Measurements from ENCODE around the gene LMAN1. TPM values are rescaled to one million over a fixed set of nuclear protein-coding genes. Genes with fewer than 3 reads are reported as not detected.

LMAN1 gene
- total RNA-seq, 1 experiment from 2014 or later = 77.3 TPM

DNA sequence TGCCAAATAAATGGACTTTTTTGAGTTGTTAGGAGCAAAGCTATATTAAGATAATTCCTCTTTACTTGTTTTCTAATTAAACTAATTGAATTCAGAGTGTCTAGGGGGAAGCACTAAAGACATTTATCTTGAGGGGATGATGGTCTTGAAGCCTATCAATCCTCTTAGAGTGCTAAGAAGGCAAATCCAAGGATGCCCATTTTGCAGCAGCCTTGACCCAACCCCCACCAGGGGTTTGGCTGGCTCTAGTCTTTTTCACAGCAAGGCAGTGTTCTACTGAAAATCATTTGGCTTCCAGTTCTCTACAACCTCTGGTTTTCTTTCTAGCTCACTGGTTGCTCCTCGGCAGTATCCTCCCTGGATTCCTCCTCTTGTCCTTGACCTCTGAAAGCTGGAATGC is 79.3 kb downstream of the LMAN1 start:
- ChIA-PET CTCF (interaction anchor here (0.7 to 1.9 kb wide), 3 partner anchors 28 to 123 kb away, joined by 4 to 7 read pairs (median 4); no protein-coding TSS in a partner anchor), POLR2A (no interaction called here)
- no peak for DNase-seq (ENCODE audit: low spot score)
- TF ChIP-seq ESRRA (CRISPR knock-in tag; IDR thresholded peaks at IDR 0.05; ENCODE audit: borderline replicate concordance) (no peak), FOXP4 (CRISPR knock-in tag; IDR thresholded peaks at IDR 0.05) (no peak), JAZF1 (CRISPR knock-in tag; IDR thresholded peaks at IDR 0.05) (no peak), JUN (CRISPR knock-in tag; IDR thresholded peaks at IDR 0.05) (no peak), SMAD3 (CRISPR knock-in tag; IDR thresholded peaks at IDR 0.05; ENCODE audit: borderline replicate concordance) (no peak), PRRX2 (CRISPR knock-in tag; IDR thresholded peaks at IDR 0.05) (no peak), GTF2I (CRISPR knock-in tag; conservative IDR thresholded peaks at IDR 0.05) (no peak), SP1 (CRISPR knock-in tag; conservative IDR thresholded peaks at IDR 0.05) (no peak), ZNF512 (CRISPR knock-in tag; IDR thresholded peaks at IDR 0.05; ENCODE audit: borderline replicate concordance) (no peak), ZNF396 (CRISPR knock-in tag; IDR thresholded peaks at IDR 0.05; ENCODE audit: borderline replicate concordance) (no peak), EMX1 (CRISPR knock-in tag; IDR thresholded peaks at IDR 0.05) (no peak), TEAD1 (CRISPR knock-in tag; IDR thresholded peaks at IDR 0.05) (no peak), RELA (CRISPR knock-in tag; IDR thresholded peaks at IDR 0.05; ENCODE audit: borderline replicate concordance) (no peak), E2F1 (CRISPR knock-in tag; IDR thresholded peaks at IDR 0.05) (no peak), ZBTB43 (CRISPR knock-in tag; IDR thresholded peaks at IDR 0.05) (no peak)
- no peak overlapping the region for H3K4me3 Mint-ChIP-seq
- peaks cover 99% of the 10 kb centered on the region for H3K27me3 Mint-ChIP-seq (ENCODE audit: low read depth)
- H3K9me3 Mint-ChIP-seq = no peaks in the 10 kb centered on the region
- no peak for ATAC-seq
- H3K27ac Mint-ChIP-seq = no peak overlapping the region
- no peaks in the 10 kb centered on the region for H3K36me3 Mint-ChIP-seq
- peaks cover 16% of the 10 kb centered on the region for H3K4me1 Mint-ChIP-seq

GRCh38 chr18:59279193-59279592 is 79.9 kb downstream of the LMAN1 start:
- Mint-ChIP-seq H3K27ac (no peak overlapping the region), H3K4me1 (peaks cover 21% of the 10 kb centered on the region), H3K9me3 (no peaks in the 10 kb centered on the region), H3K4me3 (no peak overlapping the region), H3K36me3 (no peaks in the 10 kb centered on the region), H3K27me3 (ENCODE audit: low read depth) (peaks cover 99% of the 10 kb centered on the region)
- ChIA-PET POLR2A (no interaction called here), CTCF (interaction anchor here (0.7 to 1.9 kb wide), 2 partner anchors 29 to 123 kb away, joined by 4 to 7 read pairs; no protein-coding TSS in a partner anchor)
- ATAC-seq (no peak), DNase-seq (ENCODE audit: low spot score) (no peak)
- no peak for TF ChIP-seq ATF6 (CRISPR knock-in tag; IDR thresholded peaks at IDR 0.05)
- no peak for TF ChIP-seq MYBL2 (CRISPR knock-in tag; IDR thresholded peaks at IDR 0.05)
- no peak for TF ChIP-seq CDX4 (CRISPR knock-in tag; IDR thresholded peaks at IDR 0.05; ENCODE audit: borderline replicate concordance)
- TF ChIP-seq ATF1 (CRISPR knock-in tag; IDR thresholded peaks at IDR 0.05) = no peak
- TF ChIP-seq, protein P1, sequence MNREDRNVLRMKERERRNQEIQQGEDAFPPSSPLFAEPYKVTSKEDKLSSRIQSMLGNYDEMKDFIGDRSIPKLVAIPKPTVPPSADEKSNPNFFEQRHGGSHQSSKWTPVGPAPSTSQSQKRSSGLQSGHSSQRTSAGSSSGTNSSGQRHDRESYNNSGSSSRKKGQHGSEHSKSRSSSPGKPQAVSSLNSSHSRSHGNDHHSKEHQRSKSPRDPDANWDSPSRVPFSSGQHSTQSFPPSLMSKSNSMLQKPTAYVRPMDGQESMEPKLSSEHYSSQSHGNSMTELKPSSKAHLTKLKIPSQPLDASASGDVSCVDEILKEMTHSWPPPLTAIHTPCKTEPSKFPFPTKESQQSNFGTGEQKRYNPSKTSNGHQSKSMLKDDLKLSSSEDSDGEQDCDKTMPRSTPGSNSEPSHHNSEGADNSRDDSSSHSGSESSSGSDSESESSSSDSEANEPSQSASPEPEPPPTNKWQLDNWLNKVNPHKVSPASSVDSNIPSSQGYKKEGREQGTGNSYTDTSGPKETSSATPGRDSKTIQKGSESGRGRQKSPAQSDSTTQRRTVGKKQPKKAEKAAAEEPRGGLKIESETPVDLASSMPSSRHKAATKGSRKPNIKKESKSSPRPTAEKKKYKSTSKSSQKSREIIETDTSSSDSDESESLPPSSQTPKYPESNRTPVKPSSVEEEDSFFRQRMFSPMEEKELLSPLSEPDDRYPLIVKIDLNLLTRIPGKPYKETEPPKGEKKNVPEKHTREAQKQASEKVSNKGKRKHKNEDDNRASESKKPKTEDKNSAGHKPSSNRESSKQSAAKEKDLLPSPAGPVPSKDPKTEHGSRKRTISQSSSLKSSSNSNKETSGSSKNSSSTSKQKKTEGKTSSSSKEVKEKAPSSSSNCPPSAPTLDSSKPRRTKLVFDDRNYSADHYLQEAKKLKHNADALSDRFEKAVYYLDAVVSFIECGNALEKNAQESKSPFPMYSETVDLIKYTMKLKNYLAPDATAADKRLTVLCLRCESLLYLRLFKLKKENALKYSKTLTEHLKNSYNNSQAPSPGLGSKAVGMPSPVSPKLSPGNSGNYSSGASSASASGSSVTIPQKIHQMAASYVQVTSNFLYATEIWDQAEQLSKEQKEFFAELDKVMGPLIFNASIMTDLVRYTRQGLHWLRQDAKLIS (CRISPR knock-in tag; IDR thresholded peaks at IDR 0.05; ENCODE audit: borderline replicate concordance) = no peak
- no peak for TF ChIP-seq JAZF1 (CRISPR knock-in tag; IDR thresholded peaks at IDR 0.05)
- TF ChIP-seq, protein P2, sequence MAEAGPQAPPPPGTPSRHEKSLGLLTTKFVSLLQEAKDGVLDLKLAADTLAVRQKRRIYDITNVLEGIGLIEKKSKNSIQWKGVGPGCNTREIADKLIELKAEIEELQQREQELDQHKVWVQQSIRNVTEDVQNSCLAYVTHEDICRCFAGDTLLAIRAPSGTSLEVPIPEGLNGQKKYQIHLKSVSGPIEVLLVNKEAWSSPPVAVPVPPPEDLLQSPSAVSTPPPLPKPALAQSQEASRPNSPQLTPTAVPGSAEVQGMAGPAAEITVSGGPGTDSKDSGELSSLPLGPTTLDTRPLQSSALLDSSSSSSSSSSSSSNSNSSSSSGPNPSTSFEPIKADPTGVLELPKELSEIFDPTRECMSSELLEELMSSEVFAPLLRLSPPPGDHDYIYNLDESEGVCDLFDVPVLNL (CRISPR knock-in tag; IDR thresholded peaks at IDR 0.05; ENCODE audit: borderline replicate concordance, low read depth) = no peak

All from WTC11 (cell line).